ENCODE results near the gene LYSET.
"Not testable (repeated sequence)": the region's sequence is repeated elsewhere in the genome, so short reads cannot be mapped to it uniquely, and the experiment has no call there.

The LYSET gene
- 4.0 to 7.1 (median 5.8) reads per million in 9 experiments for total RNA-seq

- Mint-ChIP-seq H3K27me3 (no peaks in the 10 kb centered on the region), H3K4me1 (ENCODE audit: low read depth in 2 of 2) (peaks cover 25 to 32% of the 10 kb centered on the region in 2 donors), H3K9me3 (no peaks in the 10 kb centered on the region), H3K27ac (peak within 1 kb of the TSS; percentile 90 to 94), H3K36me3 (ENCODE audit: insufficient read depth) (peaks cover 39% of the 10 kb centered on the region), H3K4me3 (peak within 1 kb of the TSS; percentile 88 to 91)
- ATAC-seq (replicated peaks): peak; percentile 88
- peak; percentile 84 to 89 (median 87) for DNase-seq
Observed at GRCh38 chr14:93184391-93185348, at the start of gene LYSET, which contains the start of gene MOAP1. TSS of gene LYSET (plus strand) at chr14:93185317. CDS start at chr14:93185406, 89 bp downstream. TSS of gene MOAP1 (minus strand) at chr14:93184897. CDS start at chr14:93184242, 655 bp downstream.

DNA sequence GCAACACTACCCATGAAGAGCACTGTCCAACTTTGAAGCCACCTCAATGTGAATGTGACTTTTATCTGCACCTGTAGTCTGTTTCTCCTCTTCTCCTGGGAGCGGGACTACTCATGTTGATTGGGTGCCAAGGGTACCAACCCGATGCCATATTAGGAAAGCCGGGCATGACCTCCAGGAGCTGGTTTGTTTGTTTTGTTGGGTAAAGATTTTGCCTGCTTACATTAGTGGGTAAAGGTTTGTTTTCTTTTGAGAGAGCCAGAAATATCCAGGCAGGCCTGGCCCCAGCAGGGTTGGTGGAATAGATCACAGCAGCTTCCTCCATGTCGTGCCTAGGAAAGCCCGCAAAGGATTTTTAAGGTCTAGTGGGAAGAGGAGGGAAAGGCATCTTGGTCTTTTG, 49.7 kb upstream of the LYSET start:
- no peak overlapping the region for H3K27ac Mint-ChIP-seq
- no peak overlapping the region for H3K4me3 Mint-ChIP-seq
- H3K9me3 Mint-ChIP-seq: no peaks in the 10 kb centered on the region
- ATAC-seq (replicated peaks): no peak
- no peak for DNase-seq
- no peaks in the 10 kb centered on the region for H3K27me3 Mint-ChIP-seq
- H3K4me1 Mint-ChIP-seq (ENCODE audit: low read depth in 2 of 2): peaks cover 4% of the 10 kb centered on the region in 2 donors
- H3K36me3 Mint-ChIP-seq (ENCODE audit: insufficient read depth): peaks cover 3% of the 10 kb centered on the region

GRCh38 chr14:93136009-93136408, 49.1 kb upstream of the LYSET start:
- Mint-ChIP-seq H3K4me1 (ENCODE audit: low read depth in 2 of 2) (peaks cover 4% of the 10 kb centered on the region in 2 donors), H3K36me3 (ENCODE audit: insufficient read depth) (peaks cover 3% of the 10 kb centered on the region), H3K9me3 (no peaks in the 10 kb centered on the region), H3K27ac (no peak overlapping the region), H3K27me3 (no peaks in the 10 kb centered on the region), H3K4me3 (no peak overlapping the region)
- no peak for ATAC-seq (replicated peaks)
- DNase-seq: no peak

DNA sequence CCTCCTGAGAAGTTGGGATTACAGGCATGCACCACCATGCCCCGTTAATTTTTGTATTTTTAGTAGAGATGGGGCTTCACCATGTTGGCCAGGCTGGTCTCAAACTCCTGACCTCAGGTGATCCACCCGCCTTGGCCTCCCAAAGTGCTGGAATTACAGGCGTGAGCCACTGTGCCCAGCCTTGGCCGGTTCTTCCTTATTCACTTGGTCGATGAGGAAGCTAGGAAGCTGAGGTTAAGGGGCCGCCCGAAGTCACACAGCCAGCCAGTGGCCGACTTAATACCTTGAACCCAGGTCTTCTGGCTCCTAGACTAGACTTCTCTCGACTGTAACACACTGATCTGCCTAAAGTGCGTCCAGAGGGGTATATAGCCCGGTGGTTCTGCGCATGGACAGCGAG, 48.6 kb upstream of the LYSET start:
- not testable (repeated sequence) for ATAC-seq (replicated peaks); H3K36me3 Mint-ChIP-seq (ENCODE audit: insufficient read depth); H3K27me3 Mint-ChIP-seq; H3K4me3 Mint-ChIP-seq; H3K9me3 Mint-ChIP-seq; DNase-seq; H3K4me1 Mint-ChIP-seq (ENCODE audit: low read depth in 2 of 2); H3K27ac Mint-ChIP-seq

DNA sequence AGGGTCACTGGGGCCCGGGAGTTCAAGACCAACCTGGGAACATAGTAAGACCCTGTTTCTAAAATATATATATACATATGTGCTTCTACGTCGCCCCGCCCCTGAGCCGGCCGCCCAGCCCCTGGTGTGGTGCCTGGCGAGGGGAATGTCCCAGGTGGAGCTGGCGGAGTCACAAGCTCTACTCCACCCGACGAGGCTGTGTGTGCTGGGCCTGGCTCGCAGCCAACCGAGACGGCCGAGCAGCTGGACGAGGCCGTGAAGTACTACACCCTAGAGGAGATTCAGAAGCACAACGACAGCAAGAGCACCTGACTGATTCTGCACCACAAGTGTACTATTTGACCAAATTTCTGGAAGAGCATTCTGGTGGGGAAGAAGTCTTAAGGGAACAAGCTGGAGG, 47.3 kb upstream of the LYSET start:
- Mint-ChIP-seq H3K4me1 (ENCODE audit: low read depth in 2 of 2) (peaks cover 4% of the 10 kb centered on the region in 2 donors), H3K36me3 (ENCODE audit: insufficient read depth) (peaks cover 3% of the 10 kb centered on the region), H3K27ac (peak overlapping the region in 1 of 2 donors; percentile 65), H3K27me3 (no peaks in the 10 kb centered on the region), H3K9me3 (no peaks in the 10 kb centered on the region), H3K4me3 (no peak overlapping the region)
- DNase-seq: no peak
- no peak for ATAC-seq (replicated peaks)

GRCh38 chr14:93142854-93143652, 42.1 kb upstream of the LYSET start:
- no peak overlapping the region for H3K4me3 Mint-ChIP-seq
- H3K9me3 Mint-ChIP-seq: no peaks in the 10 kb centered on the region
- H3K27me3 Mint-ChIP-seq: peaks cover 5 to 6% of the 10 kb centered on the region in 2 donors
- peak overlapping the region in 1 of 2 donors; percentile 28 for H3K27ac Mint-ChIP-seq
- H3K4me1 Mint-ChIP-seq (ENCODE audit: low read depth in 2 of 2): peaks cover 4% of the 10 kb centered on the region in 2 donors
- DNase-seq (no peak), ATAC-seq (replicated peaks) (no peak)
- peaks cover 4% of the 10 kb centered on the region for H3K36me3 Mint-ChIP-seq (ENCODE audit: insufficient read depth)

DNA sequence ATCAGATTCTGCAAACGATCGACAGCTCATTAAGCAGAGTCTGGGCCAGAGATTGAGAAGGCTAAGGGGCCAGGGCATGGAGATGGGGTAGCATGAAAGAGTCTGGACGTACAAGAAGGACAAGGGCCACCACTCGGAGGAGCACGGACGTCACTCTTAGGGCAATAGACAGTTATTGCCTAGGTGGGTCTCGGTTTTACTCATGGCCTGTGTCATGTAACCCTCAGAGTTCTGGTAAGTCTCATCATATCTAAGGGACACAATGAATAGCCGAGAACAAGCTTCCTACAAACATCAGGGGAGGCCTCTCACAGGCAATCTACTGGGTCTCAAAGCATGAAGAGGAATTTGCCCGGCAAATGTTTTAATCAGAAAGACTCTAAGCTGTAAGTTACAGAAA, 39.0 kb upstream of the LYSET start:
- peaks cover 0 to 1% of the 10 kb centered on the region in 2 donors for H3K4me1 Mint-ChIP-seq (ENCODE audit: low read depth in 2 of 2)
- ATAC-seq (replicated peaks) (no peak), DNase-seq (no peak)
- peaks cover 7% of the 10 kb centered on the region for H3K36me3 Mint-ChIP-seq (ENCODE audit: insufficient read depth)
- H3K9me3 Mint-ChIP-seq: no peaks in the 10 kb centered on the region
- no peak overlapping the region for H3K27ac Mint-ChIP-seq
- H3K4me3 Mint-ChIP-seq: no peak overlapping the region
- peaks cover 5 to 6% of the 10 kb centered on the region in 2 donors for H3K27me3 Mint-ChIP-seq

DNA sequence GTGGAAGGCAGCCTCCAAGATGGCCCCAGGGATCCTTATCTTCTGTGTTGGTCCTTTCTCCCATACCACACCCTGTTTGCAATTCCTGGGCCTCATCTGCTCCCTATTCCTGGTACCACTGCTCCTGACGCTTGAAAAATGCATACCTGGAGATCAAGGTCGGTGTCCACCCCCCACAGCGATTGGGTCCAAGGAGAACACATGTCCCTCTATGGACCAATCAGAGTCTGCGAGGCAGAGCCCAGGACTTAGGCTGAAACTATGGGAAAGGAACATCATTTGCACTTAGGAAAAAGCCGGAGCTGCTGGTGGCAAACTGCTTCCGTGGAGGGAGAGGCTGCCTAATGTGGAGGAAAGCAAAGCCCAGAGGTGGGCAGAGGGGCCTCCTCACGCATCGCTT, 36.1 kb upstream of the LYSET start:
- H3K4me1 Mint-ChIP-seq (ENCODE audit: low read depth in 2 of 2): peaks cover 0 to 1% of the 10 kb centered on the region in 2 donors
- no peaks in the 10 kb centered on the region for H3K9me3 Mint-ChIP-seq
- peaks cover 5% of the 10 kb centered on the region for H3K36me3 Mint-ChIP-seq (ENCODE audit: insufficient read depth)
- H3K27me3 Mint-ChIP-seq: peaks cover 5 to 6% of the 10 kb centered on the region in 2 donors
- H3K4me3 Mint-ChIP-seq: no peak overlapping the region
- H3K27ac Mint-ChIP-seq: no peak overlapping the region
- ATAC-seq (replicated peaks) (no peak), DNase-seq (no peak)

DNA sequence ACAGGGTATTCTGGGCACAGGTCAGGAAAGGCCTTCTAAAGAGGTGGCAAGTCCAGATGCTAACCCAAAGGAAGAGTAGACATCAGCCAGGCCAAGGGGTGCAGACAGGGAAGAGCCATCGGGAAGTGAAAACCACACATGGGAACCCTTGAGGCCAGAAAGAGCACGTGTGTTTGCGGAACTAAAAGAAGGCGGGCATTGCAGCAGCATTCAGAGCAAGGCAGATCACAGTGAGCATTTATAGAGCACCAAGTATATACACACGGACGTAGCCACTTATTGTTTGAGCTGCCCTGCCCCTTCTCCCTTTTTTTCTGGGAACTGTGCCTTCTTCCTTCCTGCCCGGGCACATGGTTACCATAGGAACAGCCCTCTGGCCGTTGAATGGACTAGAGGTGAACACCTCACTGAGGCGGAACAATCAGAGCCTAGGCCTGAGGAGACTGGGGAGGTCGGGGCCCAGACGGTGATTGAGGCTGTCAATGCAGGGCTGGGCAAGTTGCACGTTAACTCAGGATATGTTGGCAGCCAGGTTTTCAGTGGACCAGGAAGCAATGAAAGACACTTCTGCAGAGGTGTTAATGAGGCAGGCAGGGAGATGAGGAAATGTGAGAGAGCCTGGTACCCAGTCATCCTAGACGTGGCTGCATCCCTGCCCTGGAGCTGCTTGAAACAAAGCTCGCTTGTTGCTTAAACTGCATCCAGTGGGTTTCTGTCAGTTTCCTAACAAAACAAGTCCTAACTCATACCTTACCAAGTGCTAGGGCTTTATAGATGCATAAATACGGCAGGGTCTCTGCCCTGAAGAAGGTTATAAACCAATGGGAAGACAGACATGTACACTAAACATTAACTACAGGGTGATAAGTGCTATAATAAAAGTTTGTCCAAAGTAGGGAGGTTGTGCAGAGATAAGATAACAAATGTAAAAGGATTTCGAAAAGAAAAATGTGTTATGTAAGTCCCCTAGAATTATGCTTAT, 34.6 kb upstream of the LYSET start:
- peaks cover 0 to 1% of the 10 kb centered on the region in 2 donors for H3K4me1 Mint-ChIP-seq (ENCODE audit: low read depth in 2 of 2)
- no peak for DNase-seq
- peaks cover 3% of the 10 kb centered on the region for H3K36me3 Mint-ChIP-seq (ENCODE audit: insufficient read depth)
- H3K9me3 Mint-ChIP-seq: no peaks in the 10 kb centered on the region
- peaks cover 0 to 5% of the 10 kb centered on the region in 2 donors for H3K27me3 Mint-ChIP-seq
- ATAC-seq (replicated peaks): no peak
- H3K27ac Mint-ChIP-seq: no peak overlapping the region
- H3K4me3 Mint-ChIP-seq: no peak overlapping the region

DNA sequence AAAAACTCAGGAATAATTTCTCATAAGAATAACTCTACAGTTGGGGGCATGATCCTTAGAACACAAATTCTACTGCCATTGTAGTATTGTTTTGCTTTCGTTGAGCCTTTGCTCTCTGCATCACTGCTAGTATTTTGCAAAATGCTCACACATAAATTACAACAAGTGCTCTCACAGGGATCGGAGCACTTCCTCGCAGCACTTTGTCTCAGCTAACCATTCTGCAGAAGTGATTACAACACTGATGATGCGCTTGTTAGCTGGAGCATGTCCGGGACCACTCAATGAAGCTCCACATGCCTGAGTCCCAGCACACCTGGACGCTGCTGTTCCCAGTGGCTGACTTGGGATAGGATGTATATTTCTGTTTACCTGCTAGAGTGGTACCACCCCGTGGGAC, 32.0 kb upstream of the LYSET start:
- no peaks in the 10 kb centered on the region for H3K27me3 Mint-ChIP-seq
- H3K27ac Mint-ChIP-seq: no peak overlapping the region

DNA sequence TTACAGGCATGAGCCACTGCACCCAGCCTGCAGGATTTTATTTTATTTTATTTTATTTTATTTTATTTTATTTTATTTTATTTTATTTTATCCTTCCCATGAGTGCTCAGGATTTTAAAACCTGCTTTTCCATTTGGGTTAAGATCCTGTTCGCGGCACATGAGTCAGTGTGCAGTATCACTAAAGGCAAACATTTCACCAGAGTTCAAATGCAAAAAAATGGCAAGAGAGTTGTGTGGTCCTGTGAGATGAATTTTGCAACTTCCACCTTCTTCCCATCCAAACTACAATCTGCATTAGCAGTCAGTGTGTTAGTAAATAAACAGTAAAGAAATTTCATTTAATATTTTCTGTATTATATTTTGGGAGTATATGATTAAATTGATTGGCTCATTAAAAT, 29.4 kb upstream of the LYSET start:
- Mint-ChIP-seq H3K27me3 (no peaks in the 10 kb centered on the region), H3K27ac (no peak overlapping the region)

More for the DNA sequence above, 32.0 kb upstream of the LYSET start:
- ATAC-seq (replicated peaks) (no peak), DNase-seq (no peak)
- no peaks in the 10 kb centered on the region for H3K9me3 Mint-ChIP-seq
- H3K4me3 Mint-ChIP-seq: no peak overlapping the region
- peaks cover 0 to 1% of the 10 kb centered on the region in 2 donors for H3K4me1 Mint-ChIP-seq (ENCODE audit: low read depth in 2 of 2)
- peaks cover 3% of the 10 kb centered on the region for H3K36me3 Mint-ChIP-seq (ENCODE audit: insufficient read depth)

DNA sequence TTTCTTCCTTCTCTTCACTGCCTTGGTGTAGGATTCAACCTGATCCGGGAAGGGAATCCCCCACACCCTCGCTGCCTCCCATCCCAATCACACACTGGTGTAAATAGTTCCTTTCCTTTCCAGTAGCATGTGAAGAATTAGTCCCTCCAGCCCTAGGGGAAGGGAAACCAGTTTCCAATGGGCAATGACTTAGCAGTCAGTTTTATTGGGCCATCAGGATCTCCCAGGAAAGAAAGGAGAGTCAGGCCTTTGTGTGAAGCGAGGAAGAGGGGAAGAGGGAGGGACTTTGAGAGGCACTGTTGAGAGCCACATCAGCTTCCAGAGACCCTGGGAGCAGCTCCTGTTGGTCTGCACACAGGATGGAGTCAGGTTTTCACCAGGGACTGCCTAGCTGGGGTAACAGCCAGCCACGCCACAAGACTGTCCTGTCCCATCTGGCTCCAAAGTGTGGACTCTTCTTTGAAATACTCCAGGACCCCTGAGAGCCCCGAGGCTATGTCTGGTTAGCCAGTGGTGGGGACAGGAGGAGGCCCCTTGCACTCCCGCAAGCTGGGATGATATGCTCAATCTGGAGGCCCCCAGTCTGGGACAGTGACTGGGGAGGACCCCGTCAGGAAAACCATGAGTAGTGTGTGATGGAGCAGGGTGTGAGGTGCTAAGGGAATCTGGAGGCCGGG, 28.3 kb upstream of the LYSET start:
- DNase-seq: no peak
- Mint-ChIP-seq H3K27me3 (no peaks in the 10 kb centered on the region), H3K27ac (no peak overlapping the region), H3K9me3 (no peaks in the 10 kb centered on the region), H3K36me3 (ENCODE audit: insufficient read depth) (no peaks in the 10 kb centered on the region), H3K4me3 (no peak overlapping the region), H3K4me1 (ENCODE audit: low read depth in 2 of 2) (no peaks in the 10 kb centered on the region)
- no peak for ATAC-seq (replicated peaks)

More for the DNA sequence above, 29.4 kb upstream of the LYSET start:
- Mint-ChIP-seq H3K36me3 (ENCODE audit: insufficient read depth) (no peaks in the 10 kb centered on the region), H3K9me3 (no peaks in the 10 kb centered on the region), H3K4me3 (no peak overlapping the region), H3K4me1 (ENCODE audit: low read depth in 2 of 2) (peaks cover 0 to 1% of the 10 kb centered on the region in 2 donors)
- ATAC-seq (replicated peaks) (no peak), DNase-seq (no peak)

Measured in effector memory CD8-positive, alpha-beta T cell (primary cell).